Adipose tissue (tissue), 3 donors: ENCODE results near the gene CD6. TPM values are rescaled to one million over a fixed set of nuclear protein-coding genes. Genes with fewer than 3 reads are reported as not detected.
"Not testable (repeated sequence)": the region's sequence is repeated elsewhere in the genome, so short reads cannot be mapped to it uniquely, and the experiment has no call there.

Experiments used
- H3K27ac ChIP-seq: one replicate; pipeline ENCODE4 v1.5.1; 2013; ENCODE audit warnings: low read depth, low read length
- WGBS, 3 donors: extraction: QIAGEN DNeasy Blood & Tissue Kit; methylation state at CpG; one replicate each; pipeline ENCODE4 v1.1.7; 2013; 5-methylcytosine and 5-hydroxymethylcytosine counted together
- polyA plus RNA-seq, 3 donors: library from polyadenylated mRNA; stranded (reverse); fragments of 200-250 nt; gene quantifications; one replicate each; pipeline ENCODE4 v1.2.3, GENCODE V29; 2013
- donor health status: healthy with polysubstance abuse.
- donor health status: Bipolar disorder and iron deficiency.
- donor health status: healthy.

CD6 gene
- polyA plus RNA-seq, 3 donors = 0.45 to 1.7 (median 0.82) TPM

DNA sequence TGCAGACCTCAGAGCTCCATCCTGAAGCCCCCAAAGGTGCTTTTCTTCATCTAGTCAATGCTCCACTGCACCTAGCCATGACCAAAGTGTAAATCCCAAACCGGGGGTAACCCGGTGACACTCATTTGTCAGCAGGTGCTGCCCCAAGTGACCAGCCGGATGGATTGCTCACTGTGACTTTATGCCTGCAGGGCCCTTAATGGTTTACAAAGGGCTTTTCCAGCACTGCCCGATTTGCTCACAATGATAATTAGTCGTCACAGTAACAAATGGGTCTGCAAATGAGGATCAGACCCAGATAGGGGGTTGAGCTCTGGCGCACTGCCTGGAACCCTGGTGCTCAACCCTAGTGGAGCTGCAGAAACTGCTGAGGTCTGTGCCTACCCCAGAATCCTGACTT lies 85.1 kb downstream of the CD6 start:
- 60 to 87% (median 85%) methylated on average over 6 of the region's 6 CpGs for WGBS, 3 donors
- H3K27ac ChIP-seq = no peak overlapping the region

DNA sequence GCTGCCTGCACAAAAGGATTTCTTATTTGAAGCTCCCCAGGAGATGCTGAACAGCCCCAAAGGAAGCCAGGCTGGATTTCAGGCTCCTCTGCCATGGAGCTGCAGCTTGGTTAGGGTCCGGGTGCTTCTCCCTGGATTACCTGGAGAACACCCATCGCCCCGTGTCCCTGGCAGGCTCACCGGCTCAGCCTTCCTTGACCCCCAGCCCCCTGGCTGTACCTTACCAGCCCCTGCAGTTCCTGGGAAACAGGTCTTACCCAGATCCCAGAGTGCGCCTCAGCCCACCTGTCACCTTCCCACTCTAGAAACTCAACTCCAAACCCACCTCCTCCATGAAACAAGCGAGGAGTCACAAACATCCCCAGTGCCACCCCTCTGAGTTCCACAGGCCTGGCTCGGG lies 85.5 kb downstream of the CD6 start:
- 81 to 83% (median 83%) methylated on average over 7 of the region's 7 CpGs for WGBS, 3 donors
- no peak overlapping the region for H3K27ac ChIP-seq

DNA sequence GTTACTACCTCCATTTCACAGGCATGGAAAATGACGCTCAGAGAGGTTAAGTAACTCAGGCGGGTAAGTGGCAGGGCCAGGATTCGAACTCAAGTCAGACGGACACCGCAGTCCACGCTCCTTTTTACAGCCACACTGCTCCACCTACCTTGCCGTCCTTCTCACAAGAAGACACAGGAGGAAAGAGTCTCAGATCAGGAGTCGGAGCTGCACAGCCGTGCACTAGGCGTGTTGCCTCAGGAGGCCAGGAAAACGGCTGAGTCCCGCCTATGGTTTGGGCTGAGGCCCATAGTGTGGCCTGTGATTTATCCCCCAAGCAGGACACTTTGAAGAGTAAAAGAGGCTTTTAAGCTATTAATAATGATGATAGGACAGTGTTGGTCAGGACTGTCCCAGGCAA lies 86.1 kb downstream of the CD6 start:
- no peak overlapping the region for H3K27ac ChIP-seq
- WGBS, 3 donors = 89% methylated on average over 12 of the region's 12 CpGs

DNA sequence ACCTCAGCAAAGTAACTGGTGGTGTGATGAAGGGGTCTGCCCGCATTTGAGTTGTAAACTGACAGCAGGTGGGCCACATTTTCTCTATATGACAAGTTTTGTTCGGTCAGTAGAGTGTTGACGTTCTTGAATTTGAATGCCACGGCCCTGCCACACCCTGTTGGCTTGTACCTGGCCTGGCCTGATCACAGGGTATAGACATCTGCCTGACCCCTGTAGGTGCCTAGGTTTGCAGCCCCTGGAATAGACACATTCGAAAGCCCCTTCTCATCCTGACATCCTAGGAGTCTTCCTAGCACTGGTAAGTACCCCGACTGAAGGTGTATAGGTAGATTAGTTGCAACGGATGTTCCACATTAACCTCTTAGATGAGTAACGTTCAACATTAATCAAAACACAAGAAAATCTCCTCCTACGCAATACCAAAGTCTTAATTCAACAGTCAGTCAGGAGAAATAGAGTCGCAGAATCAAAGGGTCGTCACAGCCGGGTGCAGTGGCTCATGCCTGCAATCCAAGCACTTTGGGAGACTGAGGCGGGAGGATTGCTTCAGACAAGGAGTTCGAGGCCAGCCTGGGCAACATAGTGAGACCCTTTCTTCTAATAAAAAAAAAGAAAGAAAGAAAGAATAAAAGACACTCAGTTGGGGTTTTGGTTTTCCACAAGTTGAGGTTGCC lies 87.2 kb downstream of the CD6 start:
- 88 to 91% (median 90%) methylated on average over 14 of the region's 14 CpGs for WGBS, 3 donors
- H3K27ac ChIP-seq = no peak overlapping the region

DNA sequence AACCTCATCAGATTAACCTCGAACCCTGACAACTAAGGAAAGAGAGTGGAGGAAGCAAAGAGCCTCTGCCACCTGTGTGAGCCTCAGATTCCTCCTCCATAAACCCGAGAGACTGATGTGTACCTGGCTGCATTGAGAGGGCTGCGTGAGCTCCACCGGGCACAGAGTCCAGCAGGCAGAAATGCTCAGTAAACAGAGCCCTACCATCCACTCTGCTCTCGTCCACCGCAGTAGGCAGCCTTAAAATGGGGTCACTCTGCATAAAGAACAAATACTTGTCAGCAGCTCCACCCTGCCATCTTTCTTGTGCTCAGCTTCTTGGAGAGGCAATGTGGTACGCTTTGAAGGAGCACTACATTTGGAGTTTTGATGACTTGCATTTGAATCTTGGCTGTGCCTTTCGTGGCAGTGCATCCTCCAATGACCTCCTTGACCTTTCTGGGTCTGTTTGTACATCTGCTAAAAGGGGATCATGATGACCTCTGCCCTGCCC lies 87.8 kb downstream of the CD6 start:
- WGBS, 3 donors = 75 to 89% (median 88%) methylated on average over 8 of the region's 8 CpGs
- no peak overlapping the region for H3K27ac ChIP-seq

DNA sequence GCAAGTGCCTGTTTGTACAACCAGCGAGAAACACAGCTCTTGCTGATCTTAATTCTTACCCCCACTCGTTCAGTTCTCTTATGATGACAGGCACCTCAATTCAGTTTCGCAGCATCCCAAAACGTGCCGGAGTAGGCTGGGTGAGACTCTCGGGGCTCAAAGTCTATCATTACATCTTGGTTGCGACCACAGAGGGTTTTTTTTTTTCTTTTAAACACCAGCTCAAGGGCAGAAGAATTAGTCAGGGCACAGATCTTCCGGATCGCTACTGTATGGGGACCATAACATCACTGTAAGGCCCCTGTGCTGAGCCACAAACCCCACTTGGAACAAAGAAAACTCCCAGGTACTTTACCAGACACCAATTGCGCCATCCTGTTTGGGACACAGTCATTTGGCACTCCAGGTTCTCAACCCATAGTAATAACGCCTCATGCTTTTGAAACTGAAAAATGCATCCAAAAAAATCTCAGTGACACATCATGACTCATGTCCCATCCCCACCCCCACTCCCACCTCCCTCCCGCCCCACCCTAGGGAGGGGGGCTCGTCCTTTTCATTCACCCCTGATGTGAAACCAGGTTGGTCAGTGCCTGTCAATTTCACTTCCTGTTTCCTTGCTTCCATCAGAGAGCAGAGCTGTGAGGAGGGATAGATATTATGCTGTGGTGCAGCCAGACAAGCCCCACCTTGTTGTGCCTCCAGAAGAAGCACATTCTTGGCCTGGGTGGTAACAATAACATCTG lies 89.8 kb downstream of the CD6 start:
- WGBS, 3 donors = 65 to 67% (median 66%) methylated on average over 13 of the region's 13 CpGs
- no peak overlapping the region for H3K27ac ChIP-seq

DNA sequence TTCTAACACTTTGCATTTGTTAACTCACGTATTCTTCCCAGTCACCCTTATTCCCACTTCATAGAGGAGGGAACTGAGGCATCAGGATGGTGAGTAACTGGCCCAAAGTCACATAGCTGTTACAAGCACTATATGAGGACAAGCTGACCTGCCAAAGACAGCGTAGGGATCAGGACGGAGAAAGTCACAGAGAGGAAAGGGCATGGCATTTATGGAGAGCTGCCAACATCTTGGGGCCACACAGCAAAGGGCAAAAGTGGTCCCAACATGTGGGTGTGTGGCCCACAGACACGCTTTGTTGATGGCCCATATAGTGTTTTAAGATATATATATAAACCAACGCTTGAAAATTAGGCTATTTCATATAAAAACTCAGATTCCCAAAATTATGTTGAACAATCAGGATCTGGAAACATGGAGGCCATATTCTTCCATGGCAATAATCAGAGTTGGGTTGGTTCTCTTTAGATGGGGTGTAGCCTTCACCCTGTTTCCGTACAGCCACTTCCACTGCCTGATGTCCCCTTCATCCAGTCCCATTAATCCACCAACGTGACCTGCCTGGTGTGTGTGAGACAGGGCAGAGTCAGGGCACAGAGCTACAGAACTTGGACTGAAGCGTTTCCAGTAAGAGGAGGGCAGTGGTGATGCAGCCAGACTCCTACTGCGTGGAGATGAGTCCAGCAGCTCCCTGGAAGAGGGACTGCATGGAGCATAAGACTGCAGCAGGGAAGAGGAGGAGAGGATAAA lies 90.9 kb downstream of the CD6 start:
- WGBS, 3 donors = 75 to 88% (median 85%) methylated on average over 9 of the region's 9 CpGs
- H3K27ac ChIP-seq = no peak overlapping the region

DNA sequence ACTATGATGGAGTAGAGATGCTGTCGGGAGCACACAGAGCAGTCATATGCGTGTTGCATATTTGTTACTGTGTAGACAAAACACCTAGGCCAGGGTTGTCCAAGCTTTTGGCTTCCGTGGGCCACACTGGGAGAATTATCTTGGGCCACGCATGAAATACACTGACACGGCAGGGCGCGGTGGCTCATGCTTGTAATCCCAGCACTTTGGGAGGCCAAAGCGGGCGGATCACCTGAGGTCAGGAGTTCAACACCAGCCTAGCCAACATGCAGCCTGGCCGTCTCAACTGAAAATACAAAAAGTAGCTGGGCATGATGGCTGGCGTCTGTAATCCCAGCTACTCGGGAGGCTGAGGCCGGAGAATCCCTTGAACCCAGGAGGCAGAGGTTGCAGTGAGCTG lies 93.8 kb downstream of the CD6 start:
- 91 to 97% (median 94%) methylated on average over 13 of the region's 13 CpGs for WGBS, 3 donors
- H3K27ac ChIP-seq = not testable (repeated sequence)

DNA sequence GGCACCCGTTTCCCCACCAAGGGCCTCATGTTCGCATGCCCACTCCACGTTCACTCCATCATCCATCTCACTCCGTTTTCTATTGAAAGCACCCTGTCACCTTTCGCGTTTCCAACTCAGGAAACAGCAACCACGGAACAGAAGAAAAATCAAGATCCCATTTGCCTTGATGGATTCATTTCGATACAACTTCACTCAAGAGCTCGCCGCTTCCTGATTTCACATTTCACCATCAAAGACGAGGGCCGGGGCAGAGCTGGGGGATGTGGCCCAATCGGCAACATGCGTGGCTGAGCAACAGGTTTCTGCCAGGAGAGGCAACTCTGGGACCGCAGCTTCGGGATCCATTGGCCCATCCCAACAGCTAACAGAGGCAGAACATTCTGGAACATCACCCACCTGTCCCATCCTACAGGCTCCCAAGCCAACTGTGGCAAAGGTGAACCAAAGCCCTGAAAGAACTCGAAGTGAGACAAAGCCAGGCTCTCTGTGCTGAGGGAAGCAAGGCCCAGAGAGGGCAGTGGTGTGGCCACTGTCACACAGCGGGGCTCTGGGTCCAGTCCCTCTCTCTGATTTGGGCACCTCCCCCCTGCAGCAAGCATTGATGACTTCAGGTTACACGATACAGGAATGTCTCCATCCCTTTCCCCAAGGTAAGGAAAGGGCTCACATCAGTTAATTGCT lies 94.6 kb downstream of the CD6 start:
- 72 to 84% (median 77%) methylated on average over 19 of the region's 19 CpGs for WGBS, 3 donors
- no peak overlapping the region for H3K27ac ChIP-seq

DNA sequence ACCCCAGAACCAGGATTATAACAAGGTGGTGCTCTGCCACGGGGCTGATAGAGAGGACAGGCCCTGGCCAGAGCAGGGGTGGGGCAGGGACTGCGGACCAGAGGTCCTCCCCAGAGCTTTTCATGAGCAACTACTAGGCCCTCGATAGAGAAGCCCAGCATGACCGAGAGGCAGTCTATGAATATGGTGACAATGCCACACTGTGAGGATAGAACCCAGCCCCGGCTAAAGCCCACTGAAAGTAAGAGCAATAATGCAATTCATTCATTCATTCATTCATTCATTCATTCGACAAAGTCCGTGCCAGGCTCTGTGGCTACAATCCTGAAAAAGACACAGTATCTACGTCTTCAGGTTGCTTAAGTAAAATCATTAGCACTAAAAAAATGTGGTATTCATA lies 95.2 kb downstream of the CD6 start:
- WGBS, 3 donors = 80 to 93% (median 92%) methylated on average over 8 of the region's 8 CpGs

DNA sequence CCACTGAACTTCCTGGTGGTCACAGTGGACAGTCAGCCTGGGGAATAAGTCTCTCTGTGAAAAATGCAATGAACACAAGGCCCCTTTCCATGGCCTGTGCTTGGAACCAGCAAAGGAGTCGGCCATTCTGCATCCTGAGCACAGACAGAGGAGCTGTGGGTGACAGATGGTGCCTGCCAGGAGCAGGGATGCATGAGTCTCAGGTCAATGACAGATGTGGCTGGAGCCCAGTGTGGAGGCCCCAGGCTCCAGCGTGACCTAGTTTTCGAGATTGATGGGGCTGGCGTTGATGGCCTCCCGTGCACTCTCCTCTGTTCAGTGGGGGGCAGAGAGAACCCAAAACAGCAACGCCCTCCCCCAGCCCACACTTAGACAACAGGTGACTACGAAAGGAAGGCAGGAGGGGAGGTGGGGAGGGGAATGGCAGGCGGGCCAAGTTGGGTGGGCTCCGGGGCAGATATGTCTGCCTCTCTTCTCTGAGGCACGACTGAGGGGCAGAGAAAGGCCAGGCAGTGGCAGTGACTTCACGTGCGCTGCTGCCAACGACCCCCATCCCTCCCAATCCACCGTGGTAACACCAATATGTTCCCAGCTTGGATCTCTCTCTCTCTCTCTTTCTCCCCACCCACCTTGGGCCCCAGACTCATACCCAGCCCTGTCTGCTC lies 96.4 kb downstream of the CD6 start:
- WGBS, 3 donors = 72 to 87% (median 84%) methylated on average over 13 to 14 of the region's 14 CpGs
- H3K27ac ChIP-seq = no peak overlapping the region

More for the DNA sequence above, 95.2 kb downstream of the CD6 start:
- no peak overlapping the region for H3K27ac ChIP-seq

DNA sequence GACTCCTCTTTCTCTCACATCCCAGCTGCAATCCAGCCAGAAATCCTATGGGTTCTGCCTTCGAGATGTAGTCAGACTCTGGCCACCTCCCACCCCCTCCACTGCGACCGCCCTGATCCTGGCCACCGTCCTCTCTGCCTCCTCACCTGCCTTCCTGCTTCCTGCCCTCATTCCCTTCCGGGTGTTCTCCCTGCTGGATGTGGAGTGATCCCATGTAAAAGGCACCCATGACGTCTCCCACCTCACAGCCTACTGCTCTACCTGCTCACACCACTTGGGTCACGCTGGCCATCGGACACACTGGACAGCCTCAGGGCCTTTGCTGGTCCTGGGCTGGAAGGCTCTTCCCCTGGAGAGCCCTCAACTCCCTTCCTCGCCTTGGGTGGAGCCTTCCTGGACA lies 97.1 kb downstream of the CD6 start:
- WGBS, 3 donors = 84 to 88% (median 87%) methylated on average over 9 of the region's 9 CpGs
- H3K27ac ChIP-seq = no peak overlapping the region

DNA sequence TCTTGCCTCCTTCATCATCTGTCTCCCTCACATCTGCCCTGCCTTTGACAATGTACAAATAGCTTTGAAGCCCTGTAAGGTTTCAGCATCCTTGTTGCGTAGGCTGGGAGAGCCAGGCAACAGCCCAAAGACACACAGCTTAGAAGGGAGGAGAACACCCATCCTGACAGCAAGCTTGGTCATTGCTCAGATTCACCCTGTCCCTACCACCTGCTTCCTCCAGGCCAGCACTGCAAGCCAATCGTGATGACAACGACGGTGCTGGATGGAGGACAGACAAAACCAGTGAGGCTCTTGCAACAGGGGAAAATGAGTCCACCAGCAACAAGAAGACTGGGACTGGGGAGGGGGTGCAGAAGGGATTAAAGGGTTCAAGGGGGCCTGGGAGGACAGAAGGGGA lies 97.9 kb downstream of the CD6 start:
- H3K27ac ChIP-seq = no peak overlapping the region
- 81 to 85% (median 82%) methylated on average over 4 of the region's 4 CpGs for WGBS, 3 donors

Other genes starting within 250 kb of the CD6 start
- gene MS4A18, start 247.0 kb upstream of the CD6 start, polyA plus RNA-seq = not detected
- under 1 TPM in 1 of 3 donors, not detected in 2; 0.03 TPM for gene MS4A15, start 214.8 kb upstream of the CD6 start, polyA plus RNA-seq
- under 1 TPM in 1 of 3 donors, not detected in 2; 0.11 TPM for gene MS4A10, start 186.3 kb upstream of the CD6 start, polyA plus RNA-seq
- gene CCDC86, start 129.6 kb upstream of the CD6 start, polyA plus RNA-seq = 10 to 100 TPM; 11.6 to 34.7 (median 13.8) TPM
- under 1 TPM in 2 of 3 donors, not detected in 1; 0.22 to 0.81 TPM for gene PTGDR2, start 115.7 kb upstream of the CD6 start, polyA plus RNA-seq
- 1 to 10 TPM in 1 of 3 donors, under 1 TPM in 2; 0.33 to 1.5 (median 0.79) TPM for gene ZP1, start 104.1 kb upstream of the CD6 start, polyA plus RNA-seq
- gene PRPF19, start 65.1 kb upstream of the CD6 start, polyA plus RNA-seq = 10 to 100 TPM; 42.5 to 61.4 (median 59.6) TPM
- gene TMEM109, start 57.5 kb upstream of the CD6 start, polyA plus RNA-seq = 100 to 1,000 TPM in 1 of 3 donors, 10 to 100 TPM in 2; 58.2 to 107 (median 83.5) TPM
- 10 to 100 TPM in 1 of 3 donors, 1 to 10 TPM in 2; 5.1 to 11.1 (median 7.0) TPM for gene TMEM132A, start 47.2 kb upstream of the CD6 start, polyA plus RNA-seq
- 10 to 100 TPM in 2 of 3 donors, 1 to 10 TPM in 1; 6.0 to 43.4 (median 23.8) TPM for gene SLC15A3, start 19.5 kb upstream of the CD6 start, polyA plus RNA-seq
- gene CD5, start 130.8 kb downstream of the CD6 start, polyA plus RNA-seq = under 1 TPM; 0.34 to 0.71 (median 0.56) TPM
- gene VPS37C, start 189.7 kb downstream of the CD6 start, polyA plus RNA-seq = 10 to 100 TPM; 14.2 to 17.6 (median 15.2) TPM
- gene PGA3, start 231.8 kb downstream of the CD6 start, polyA plus RNA-seq = 1,000 to 10,000 TPM in 1 of 3 donors, 100 to 1,000 TPM in 1, 1 to 10 TPM in 1; 1.6 to 4,252 (median 517) TPM